ENCODE results near the gene REXO5. TPM values are rescaled to one million over a fixed set of nuclear protein-coding genes. Genes with fewer than 3 reads are reported as not detected.

Gene REXO5
- total RNA-seq, 1 donor from 2014 or later, result 6.1 TPM

GRCh38 chr16:20868890-20869289 is 62.6 kb downstream of the REXO5 start:
- DNase-seq (ENCODE audit: extremely low read depth, low read depth, low spot score), result no peak

DNA sequence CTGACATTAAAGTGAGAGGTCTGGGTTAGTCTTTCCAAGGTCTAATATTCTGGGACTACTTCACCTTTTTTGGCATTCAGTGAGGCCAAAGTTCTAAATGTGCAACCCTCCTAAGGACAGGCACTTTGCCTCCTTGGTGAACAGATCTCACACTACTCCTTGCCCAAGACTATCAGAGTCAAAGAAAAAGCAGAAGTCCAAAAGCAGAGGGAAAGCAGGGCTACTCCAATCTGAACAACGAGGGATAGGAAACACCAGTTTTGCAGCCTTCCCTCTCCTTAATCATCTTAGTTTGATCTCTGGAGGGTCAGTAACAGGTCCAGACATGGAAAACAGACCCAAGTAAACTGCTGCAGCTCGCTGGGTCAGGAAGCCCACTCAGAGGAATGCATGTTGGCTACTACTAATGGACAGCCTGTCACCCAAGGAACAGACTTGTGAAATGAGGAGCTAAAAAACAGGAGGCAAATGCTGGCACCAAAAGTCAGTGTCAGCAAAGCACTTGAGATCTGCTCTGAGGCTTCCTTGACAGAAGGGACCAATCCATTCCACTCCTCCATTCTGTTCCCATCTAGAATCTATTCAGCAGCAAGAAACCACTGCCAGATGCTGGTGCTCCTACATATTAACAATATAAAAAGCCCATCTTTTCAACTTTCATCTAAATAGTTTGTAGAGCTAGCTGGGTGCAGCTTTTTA is 63.9 kb downstream of the REXO5 start:
- DNase-seq (ENCODE audit: extremely low read depth, low read depth, low spot score), result no peak

DNA sequence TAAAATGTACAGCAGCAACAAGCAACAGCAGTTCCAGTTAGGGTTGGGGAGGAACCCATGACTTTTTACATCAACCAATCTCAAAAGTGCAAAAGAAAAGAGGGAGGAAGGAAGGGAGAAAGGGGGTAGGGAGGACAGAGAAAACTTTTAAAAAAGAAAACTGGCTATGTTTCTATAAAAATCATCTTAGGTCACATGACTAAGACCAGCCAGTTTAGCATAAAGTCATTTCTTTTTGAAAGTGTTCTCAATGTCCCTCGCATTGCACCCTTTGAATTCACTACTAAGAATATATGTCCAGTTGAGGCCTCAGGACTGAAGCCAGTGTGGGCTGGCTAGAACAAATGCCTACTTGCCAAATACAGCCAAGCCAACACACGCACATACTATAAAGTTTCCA is 64.9 kb downstream of the REXO5 start:
- no peak for DNase-seq (ENCODE audit: extremely low read depth, low read depth, low spot score)

GRCh38 chr16:20871941-20872815 is 65.9 kb downstream of the REXO5 start:
- DNase-seq (ENCODE audit: extremely low read depth, low read depth, low spot score), result no peak

DNA sequence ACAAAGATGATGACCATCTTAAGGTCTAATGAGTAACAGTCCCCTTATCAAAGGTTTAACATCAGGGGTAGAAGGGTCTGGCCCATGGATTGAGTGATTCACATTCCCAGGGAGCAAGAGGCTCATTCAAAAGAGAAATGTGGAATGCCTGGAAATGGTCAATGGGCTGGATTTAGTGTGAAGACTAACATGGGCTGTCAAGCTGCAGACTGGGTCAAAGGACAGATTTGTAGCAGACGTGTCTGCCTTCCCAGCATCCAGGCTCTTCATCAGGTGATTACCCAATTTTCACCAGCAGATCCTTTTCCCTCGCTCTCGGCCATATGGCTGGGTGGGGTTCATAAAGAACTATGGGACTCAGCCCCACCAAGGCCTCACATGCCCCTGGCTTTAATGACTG is 67.0 kb downstream of the REXO5 start:
- DNase-seq (ENCODE audit: extremely low read depth, low read depth, low spot score), result no peak

DNA sequence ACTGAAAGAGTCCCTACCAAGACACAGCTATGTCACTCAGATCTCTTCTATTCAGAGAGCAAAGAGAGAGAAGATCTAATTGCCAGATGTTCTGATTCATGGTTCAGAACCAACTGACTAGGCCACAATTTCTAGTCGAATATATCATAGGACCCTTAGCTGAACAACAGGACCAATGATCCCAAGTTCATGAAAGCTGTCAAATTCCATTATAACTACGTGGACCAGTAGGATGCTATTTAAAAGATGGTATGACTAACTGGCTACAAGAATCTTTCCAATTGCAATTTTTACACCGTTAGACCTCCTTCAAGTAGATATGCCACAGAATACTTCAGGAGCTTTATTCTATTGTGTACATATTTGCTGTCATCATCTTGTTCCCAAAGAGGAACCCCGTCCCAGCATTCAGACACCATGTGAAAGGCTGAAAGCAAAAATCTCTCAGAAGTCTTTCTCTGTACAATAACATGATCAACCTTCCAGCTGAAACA is 67.8 kb downstream of the REXO5 start:
- DNase-seq (ENCODE audit: extremely low read depth, low read depth, low spot score), result no peak

DNA sequence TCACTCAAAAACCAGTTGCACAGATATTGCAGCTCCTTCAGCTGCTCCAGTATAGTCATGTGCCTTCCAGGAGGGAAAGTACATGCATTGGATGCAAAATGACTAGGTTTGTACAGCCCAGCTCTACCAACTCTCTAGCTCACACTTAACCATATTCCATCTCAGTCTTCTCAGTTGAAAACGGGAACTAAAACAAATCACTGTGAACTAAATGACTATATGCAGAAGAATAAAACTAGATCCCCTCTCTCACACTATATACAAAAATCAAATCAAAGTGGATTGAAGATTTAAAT is 69.0 kb downstream of the REXO5 start:
- DNase-seq (ENCODE audit: extremely low read depth, low read depth, low spot score), result no peak

GRCh38 chr16:20878682-20879147 is 72.4 kb downstream of the REXO5 start:
- no peak for DNase-seq (ENCODE audit: extremely low read depth, low read depth, low spot score)

- no peak for DNase-seq (ENCODE audit: extremely low read depth, low read depth, low spot score)
Measured at GRCh38 chr16:20879175-20880040, 73.1 kb downstream of the REXO5 start.

DNA sequence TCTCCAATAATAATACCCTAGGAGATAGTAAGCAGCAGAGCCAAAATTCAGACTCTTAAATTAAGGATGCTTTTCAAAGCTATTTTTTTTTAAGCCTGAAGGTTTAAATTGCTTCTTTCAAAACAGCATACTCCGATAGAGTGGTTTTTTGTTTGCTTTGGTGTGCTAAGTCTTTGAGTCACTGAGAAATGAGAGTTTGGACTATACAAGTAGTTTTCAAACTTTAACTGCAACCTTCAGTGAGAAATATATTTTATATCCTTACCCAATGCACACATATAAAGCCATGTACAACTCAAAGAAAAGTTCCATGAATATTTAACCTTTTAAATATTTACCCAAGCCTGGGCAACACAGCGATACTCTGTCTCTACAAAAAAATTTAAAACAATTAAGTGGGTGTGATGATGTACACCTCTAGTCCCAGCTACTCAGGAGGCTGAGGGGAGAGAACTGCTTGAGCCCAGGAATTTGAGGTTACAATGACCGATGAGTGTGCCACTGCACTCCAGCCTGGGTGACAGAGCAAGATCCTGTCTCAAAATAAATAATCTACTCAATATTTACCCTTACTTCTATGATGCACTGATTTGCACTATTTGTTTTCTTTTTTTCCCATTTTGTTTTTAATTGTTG is 74.7 kb downstream of the REXO5 start:
- no peak for DNase-seq (ENCODE audit: extremely low read depth, low read depth, low spot score)

GRCh38 chr16:20881503-20881878 is 75.2 kb downstream of the REXO5 start:
- no peak for DNase-seq (ENCODE audit: extremely low read depth, low read depth, low spot score)

- no peak for DNase-seq (ENCODE audit: extremely low read depth, low read depth, low spot score)
Measured at GRCh38 chr16:20883554-20884239, 77.4 kb downstream of the REXO5 start.

- DNase-seq (ENCODE audit: extremely low read depth, low read depth, low spot score), result no peak
Measured at GRCh38 chr16:20884240-20884556, 77.9 kb downstream of the REXO5 start.

GRCh38 chr16:20886320-20886719 is 80.0 kb downstream of the REXO5 start:
- no peak for DNase-seq (ENCODE audit: extremely low read depth, low read depth, low spot score)

DNA sequence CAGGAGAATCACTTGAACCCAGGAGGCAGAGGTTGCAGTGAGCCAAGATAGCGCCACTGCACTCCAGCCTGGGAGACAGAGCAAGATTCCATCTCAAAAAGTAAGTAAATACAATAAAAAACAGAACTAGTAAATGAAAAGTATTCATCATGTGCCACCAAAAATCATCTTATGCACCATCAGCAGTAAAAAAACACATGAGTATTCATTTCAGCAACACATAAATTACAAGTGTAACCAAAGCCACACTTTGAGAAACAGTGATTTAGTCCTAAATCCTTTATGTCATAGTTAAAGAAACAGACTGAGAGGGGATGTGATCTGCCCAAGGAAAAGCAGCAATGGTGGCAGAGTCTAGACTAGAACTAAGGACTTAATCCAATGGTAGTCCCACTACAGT is 80.9 kb downstream of the REXO5 start:
- no peak for DNase-seq (ENCODE audit: extremely low read depth, low read depth, low spot score)

GRCh38 chr16:20889625-20890275 is 83.4 kb downstream of the REXO5 start:
- DNase-seq (ENCODE audit: extremely low read depth, low read depth, low spot score), result no peak

DNA sequence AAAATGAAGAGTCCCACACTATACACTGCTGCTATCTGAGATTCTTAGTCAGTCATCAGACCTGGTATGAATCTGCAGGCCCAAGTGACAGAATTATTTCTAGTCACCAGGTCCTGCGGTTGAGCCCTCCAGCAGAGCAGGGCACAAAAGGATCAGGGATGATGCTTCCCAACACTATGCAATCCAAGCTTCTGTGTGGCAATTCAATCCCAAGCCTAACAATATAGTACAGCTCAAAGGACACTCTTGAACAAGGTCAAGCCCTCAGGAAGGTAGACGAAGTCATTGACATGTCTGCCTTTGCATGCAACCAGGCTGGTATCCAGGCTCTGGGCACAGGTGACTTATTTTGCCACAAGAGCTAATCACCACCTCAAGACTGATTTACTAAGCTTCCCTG is 88.1 kb downstream of the REXO5 start:
- DNase-seq (ENCODE audit: extremely low read depth, low read depth, low spot score), result no peak

DNA sequence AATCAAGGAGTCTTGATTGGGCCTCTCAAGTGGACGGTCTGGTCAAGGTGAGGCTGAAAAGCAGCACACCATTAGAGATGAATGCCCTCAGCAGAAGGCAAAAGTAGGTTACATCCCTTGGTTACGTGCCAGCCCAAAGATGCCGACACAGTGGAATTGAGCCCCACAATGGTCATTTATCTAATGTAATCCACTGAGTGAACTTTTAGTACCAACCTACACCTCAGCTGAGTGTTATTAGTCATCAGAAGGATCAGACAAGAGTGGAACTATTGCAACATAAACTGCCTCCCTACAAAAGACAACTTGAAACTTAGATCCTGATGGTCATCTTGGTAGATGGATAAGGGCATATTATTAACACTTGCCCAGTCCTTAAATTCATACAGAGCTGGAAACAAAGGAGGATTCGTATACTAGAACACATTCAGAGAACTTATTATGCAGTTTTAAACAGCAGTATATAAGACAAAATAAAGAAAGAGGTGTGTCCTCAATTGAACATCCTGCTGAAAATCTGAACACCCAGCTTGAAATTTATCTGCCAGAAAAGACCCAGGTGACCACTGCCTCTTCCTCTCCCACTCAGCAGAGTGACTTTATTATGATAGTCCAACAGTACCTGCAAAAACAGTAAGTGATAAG is 91.0 kb downstream of the REXO5 start:
- no peak for DNase-seq (ENCODE audit: extremely low read depth, low read depth, low spot score)

DNA sequence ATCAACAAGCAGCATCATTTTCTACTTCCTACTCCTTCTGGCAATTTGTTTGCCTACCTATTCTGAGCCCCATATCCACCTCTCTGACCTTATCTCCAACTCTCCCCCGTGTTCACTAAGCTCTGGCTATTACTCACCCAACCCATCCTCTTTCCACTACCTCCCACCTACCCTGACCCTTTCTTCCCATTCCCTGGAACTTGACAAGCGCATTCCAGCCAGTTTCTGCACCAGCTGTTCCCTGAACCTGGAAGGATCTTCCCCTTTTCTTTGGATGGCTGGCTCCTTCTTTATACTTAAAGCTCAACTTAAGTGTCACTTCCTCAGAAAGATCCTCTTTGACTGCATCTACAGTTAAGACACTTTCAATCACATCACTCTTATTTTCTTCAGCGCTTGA is 91.6 kb downstream of the REXO5 start:
- no peak for DNase-seq (ENCODE audit: extremely low read depth, low read depth, low spot score)

All from glomerular endothelial cell (primary cell).